GM21515 (cell line): ENCODE data around the gene EIPR1.
"Not testable (repeated sequence)": the region's sequence is repeated elsewhere in the genome, so short reads cannot be mapped to it uniquely, and the experiment has no call there.

ENCODE experiments used
- ATAC-seq: cut with Tn5 transposase; IDR thresholded peaks from one replicate; pipeline ENCODE4 v1.9.1; 2021; ENCODE audit not compliant: unreplicated experiment

Gene EIPR1

DNA sequence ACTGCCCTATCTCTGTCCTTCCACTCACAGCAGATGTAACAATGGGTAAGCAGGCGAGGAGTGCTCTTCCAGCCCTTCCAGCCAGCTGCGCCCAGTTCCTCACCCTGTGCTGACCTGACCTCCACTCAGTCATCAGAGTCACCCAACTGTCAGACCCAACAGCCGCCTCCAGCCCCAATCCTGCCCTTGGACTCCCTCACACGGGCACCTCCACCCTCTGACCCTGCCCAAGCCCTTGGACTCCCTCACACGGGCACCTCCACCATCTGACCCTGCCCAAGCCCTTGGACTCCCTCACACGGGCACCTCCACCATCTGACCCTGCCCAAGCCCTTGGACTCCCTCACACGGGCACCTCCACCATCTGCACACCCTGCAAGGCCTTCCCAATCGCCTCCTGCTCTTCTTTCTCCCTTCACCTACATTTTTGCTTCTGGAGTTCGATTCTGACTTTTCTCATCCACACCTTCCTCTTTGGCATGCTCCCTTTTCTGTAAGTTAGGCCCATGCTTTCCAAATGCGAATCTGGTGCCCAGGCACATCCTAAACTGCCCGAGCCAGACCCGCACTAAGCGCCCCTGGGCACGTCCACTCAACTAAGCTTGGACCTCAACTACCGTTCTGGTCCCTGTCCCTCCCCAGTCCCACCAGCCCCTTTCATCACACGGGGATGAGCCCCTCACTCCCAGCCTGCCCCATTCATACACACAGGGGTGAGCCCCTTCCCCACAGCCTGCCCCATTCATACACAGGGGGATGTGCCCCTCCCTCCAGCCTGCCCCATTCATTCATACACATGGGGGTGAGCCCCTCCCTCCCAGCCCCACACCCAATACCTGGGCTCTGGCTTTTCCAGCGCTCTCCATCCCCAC, 15.9 kb downstream of the EIPR1 start:
- no peak for ATAC-seq

DNA sequence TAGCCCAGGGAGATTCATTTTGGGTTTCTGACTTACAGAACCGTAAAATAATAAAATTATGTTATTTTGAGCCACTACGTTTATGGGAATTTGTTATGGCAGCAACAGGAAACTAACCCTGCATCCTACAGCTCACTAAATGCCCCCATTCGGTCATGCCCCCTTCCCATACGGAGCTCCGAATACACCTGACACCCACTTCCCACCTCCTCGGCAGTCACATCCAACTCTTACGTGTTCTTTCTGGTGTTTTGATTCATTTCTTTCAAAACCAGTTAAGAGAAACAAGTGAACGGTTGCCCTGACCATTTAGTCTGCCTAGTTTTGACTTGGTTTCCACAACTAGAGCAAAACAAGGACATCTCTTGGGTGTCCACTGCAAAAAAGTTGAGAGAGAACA, 19.7 kb downstream of the EIPR1 start:
- ATAC-seq: no peak

DNA sequence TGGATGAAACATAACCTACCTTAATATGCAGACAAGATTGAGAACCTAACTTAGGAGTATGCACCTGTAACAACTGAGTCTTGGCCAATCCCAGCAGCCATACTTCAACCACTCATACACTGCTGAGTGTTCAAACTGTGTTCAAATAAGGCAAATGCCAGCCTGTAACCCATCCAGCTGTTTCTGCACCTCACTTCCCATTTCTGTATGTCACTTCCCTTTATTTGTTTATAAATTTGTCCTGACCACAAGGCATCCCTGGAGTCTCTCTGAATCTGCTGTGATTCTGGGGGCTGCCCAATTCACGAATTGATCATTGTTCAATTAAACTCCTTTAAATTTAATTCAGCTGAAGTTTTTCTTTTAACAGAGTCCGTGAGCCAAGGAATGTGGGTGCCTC, 20.2 kb downstream of the EIPR1 start:
- not testable (repeated sequence) for ATAC-seq

DNA sequence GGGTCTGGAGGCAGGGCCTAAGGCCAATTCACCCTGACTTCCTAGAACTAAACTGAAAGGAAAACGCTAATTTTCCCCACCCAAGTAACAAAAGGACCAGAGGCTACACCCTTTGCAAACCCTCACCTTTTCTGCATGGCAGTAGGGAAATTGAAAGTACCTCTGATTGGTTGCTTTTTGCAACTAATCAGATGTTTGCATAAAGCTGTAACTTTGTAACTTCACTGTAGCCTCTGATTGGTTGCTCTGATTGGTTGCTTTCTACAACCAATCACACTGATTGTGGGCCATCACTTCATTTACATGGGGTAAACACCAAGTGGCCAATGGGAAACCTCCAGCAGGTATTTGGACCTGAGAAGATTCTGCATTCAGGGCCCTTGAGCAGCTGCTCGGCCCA, 20.8 kb downstream of the EIPR1 start:
- ATAC-seq: no peak

DNA sequence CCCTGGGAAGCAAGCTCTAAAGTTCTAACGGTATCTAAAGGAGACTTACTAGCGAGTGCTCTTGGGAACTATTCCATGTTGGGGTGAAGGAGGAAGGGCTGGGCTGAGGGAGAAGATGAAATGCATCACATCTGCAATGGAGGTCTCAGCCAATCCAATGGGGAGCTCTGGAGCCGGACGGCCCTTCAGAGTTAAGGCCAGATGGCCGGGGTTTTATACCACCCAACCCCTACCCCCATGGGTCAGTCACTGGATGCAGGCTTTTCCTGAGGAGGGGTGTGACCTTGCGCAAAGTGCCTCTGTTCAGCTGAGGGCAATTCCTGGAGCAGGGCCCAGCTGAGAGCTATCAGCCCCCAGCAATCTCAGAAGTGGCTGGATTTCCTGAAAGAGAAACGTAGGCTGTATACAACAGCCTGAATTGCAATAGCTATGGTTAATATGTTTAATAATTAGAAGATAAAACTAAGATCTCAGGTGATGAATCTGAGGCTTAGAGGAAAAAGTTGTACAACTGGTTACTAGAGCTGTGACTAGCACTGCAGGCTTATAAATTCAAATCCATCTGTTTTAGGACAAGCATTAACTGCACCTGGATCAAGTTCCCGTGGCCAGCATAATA, 21.6 kb downstream of the EIPR1 start:
- no peak for ATAC-seq

DNA sequence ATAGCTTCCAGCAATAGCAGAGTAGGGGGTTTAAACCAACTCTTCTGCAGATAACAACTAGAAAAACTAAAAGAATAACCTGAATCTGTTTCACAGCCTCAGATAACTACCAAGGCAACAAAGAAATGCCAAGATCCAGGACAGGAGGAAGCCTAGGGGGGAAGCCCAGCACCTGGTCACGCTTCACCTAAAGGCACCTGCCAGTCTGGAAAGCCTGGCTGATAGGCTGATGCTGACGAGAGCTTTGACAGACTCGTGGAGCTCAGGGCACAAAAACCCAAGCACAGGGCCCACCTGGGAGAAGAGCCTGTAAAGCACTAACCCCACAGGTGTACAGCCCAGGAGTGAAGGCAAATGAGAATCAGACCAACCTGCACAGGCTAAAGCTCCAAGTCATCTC, 22.6 kb downstream of the EIPR1 start:
- ATAC-seq: no peak

DNA sequence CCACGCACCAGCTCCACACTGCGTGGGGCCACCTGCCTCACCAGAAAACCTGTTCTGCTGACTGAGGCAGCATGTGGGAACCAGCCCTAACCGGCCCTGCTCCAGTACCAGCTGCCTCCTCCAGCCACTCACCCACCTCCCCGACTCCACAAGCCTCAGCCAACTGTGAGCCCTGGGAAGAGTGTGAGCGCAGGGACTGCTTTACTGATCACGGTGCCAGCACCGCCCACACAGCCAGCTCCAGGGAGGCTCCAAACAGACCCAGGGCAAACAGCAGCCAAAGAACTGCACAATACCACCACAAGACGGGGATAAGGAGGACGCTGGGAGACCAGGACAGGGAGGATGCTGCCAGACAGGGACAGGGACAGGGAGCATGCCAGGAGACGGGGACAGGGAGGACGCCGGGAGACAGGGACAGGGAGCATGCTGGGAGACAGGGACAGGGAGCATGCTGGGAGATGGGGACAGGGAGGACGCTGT, 28.4 kb downstream of the EIPR1 start:
- ATAC-seq: no peak

DNA sequence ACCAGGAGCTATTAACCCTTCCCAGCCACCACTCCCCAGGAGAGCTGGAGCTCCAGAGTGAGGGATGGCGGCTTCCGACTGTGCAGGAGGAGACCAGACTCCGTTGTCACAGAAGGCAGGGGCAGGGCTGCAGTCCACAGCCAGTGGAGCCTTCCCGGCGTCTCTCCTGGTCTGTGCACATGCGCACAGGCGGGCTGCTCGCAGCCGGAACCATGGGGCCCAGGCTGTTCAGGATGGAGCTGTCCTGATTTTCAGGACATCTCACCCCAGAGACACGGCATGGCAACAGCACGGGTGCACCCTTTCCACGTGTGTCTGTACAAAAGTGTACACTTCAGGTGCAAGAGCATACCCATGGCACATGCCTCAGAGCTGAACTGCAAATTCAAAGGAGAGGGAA, 28.9 kb downstream of the EIPR1 start:
- no peak for ATAC-seq

DNA sequence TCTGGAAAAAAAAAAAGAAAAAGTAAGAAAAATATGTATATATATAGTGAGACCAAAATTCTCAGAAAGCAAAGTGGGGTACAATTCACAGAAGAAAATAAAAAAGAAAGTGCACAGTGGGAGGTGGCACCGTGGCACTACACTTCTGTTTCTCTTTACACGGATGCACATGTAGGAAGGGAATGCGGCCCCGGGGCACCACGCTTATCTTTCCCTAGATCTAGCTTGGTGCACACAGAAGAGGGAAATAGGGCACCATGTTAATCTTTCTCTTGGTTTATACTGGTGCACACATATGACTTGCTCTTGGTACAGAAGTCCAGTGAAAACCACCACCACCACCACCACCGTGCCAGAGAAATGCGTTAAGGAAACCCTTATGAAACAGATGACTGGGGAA, 32.0 kb downstream of the EIPR1 start:
- ATAC-seq: no peak

DNA sequence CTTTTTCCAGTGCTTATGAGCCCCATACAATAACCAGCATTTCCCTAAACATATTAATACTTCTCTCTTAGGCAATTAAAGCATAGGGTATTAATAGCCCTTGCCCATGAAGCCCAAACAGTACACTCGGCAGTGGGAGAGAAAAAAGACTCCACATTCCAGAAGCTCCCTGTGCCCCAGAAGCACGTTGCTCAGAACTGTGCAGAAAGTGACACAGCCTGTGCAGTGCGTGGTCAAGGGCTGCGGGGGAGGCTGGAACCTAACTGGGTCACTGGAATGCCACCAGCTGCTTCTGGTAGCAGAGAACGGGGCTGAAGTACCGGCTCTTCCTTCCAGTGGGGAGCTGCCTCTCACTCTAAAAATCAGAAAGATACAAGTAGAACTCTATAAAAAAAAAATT, 32.7 kb downstream of the EIPR1 start:
- no peak for ATAC-seq

DNA sequence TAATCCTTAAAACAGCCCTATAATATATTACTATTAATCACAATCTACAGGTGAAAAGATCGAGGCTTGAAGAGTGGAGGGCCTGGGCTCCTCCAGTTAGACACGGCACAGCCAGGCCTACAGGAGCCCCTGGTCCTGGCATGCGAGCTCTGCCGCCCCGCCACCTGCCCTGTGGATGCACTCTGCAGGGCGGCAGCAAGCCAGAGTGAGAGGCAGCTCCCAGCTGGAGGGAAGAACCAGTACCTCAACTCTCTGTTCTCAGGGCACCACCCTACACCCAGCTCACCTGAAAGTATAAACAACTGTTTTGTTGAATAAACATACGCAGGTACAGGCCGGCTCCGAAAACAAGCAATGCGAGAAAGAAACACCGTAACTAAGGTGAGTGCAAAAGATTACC, 34.6 kb downstream of the EIPR1 start:
- ATAC-seq: no peak

DNA sequence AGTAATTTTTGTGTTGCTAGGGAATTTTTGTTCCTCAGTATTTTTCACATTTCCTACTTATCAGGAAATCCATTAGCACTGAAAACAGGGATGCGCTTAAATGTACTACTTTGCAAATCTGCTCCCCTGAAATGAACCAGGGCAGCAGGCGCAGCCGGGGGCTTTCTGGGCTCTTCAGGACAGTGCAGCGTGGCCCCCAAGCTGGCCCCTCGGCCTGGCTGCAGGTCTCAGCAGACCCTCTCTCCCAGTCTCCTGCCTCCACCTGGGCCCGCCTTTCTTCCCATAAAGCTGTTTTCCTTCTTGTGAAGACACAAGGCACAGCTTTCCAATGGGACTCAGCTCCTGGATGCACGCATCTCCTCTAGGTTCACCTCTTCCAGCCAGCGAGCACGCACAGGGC, 35.3 kb downstream of the EIPR1 start:
- ATAC-seq: no peak

DNA sequence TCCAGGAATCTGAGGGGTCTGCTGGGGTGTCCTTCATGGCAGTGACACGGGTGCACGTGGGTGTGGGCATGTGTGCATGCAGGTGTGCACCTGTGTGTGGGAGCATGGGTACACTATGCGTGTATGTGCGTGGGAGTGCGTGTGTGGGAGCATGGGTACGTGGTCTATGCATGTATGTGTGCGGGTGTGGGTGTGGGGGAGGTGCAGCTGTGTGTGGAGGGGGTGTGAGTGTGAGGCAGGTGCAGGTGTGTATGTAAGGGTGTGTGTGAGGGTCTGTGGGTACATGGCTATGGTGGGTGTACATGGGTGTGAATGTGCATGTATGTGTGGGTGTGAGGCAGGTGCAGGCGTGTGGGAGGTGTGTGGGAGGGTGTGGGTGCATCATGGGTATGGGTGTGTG, 36.3 kb downstream of the EIPR1 start:
- ATAC-seq: no peak

DNA sequence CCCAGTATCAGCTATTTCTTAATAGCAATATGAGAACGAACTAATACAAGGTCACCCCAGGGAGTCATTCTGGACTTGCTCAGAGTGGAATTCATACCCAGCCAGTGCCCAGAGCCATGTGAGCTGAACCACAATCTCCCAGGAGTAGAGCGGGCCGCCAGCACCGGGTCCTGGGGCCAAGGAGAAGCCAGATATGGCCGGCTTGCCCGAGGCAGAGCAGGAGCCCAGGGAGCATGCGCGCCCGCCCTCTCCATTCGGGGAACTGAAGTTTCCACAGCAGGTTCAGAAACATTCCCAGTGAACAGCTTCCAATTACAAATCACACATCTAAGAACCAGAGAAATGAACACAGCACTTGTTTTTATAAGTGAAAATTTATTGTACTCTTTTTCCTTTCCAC, 37.5 kb downstream of the EIPR1 start:
- no peak for ATAC-seq

DNA sequence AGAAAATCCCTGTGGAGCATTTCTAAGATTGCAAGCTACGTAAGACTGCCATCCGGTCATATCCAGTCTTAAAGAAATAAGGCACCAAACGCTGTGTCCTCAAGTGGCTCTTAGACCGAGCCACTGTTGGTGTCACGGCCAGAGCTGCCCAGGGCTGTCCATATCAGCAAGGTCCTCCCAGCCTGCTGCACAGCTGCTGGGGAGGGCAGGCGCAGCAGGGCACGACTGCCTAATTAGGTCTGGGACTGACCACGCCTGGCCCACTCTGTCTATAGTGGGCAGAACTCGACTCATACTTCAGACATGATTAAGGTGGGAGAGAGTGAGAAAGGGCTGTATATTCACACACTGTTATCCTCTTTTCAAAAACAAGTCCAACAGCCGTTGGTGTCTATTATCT, 39.3 kb downstream of the EIPR1 start:
- ATAC-seq: no peak

DNA sequence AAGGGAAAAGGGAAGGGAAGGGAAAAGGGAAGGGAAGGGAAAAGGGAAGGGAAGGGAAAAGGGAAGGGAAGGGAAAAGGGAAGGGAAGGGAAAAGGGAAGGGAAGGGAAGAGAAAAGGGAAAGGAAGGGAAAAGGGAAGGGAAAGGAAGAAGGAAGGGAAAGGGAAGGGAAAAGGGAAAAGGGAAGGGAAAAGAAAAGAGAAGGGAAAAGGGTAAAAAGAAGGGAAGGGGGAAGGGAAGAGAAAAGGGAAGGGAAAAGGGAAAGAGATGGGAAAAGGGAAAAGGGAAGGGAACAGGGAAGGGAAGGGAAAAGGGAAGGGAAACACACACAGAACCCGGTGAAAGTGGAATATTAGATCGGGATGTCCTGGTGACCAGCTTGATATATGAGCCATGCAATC, 40.8 kb downstream of the EIPR1 start:
- ATAC-seq: no peak

DNA sequence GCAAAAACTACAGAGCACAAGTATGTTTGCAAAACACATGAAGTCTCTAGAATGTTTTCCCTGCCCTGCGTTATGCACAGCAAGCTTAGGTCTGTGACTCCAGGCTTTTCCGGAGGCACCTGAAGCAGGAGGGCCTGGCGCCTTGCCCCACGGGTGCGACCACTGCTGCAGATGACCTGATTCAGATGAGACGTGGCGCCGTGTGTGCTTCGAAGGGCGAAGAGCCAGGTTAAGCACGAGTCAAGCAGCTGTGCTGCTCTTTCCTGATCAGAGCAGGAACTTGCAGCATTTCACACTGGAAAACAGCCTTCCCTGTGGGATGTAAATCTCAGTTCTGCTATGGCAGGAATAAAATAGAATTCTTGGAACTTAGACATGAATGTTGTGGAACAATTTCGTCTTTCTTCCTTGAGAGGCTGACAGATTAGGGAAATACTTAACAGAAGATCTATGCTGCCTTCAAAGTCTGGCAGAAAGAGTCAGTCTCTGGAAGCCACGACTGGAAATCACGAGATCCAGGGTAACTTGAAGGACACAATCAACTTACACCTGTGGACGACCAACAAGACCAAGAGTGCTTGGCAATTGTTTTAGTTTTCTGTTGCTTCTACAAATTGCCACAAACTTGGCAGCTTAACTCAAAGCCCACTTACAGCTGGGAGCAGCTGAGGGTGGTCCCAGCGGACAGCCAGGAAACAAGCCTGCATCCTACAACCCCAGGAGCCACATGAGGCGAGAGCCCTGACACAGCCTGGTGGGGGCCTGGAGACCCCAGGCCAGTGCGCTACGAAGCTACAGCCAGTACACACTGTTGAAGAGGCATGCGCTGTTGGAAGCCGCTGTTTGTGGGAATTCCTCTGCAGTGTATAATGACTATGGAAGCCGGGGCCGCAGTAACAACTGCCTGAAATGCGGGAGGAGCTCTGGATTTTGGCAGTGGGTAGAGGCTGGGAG, 42.9 kb downstream of the EIPR1 start:
- no peak for ATAC-seq

DNA sequence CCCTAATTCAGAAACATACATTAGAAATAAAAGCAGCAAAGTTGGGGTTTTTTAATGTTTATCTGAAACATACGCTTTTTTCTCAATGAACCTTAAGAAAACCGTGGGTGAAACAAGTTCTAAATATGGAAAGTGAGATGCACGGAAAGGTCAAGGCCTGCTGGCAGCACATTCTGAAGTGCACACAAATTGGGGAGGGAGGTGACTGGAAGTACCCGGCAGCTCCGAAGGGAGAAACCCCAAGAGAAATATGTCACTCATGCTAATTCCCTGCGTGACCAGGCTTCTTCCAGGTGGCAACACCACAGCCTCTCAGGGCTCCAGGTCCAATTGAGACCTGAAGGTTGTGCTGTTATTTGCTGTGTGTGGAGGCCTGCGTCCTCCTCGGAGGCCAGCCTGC, 45.5 kb downstream of the EIPR1 start:
- no peak for ATAC-seq

DNA sequence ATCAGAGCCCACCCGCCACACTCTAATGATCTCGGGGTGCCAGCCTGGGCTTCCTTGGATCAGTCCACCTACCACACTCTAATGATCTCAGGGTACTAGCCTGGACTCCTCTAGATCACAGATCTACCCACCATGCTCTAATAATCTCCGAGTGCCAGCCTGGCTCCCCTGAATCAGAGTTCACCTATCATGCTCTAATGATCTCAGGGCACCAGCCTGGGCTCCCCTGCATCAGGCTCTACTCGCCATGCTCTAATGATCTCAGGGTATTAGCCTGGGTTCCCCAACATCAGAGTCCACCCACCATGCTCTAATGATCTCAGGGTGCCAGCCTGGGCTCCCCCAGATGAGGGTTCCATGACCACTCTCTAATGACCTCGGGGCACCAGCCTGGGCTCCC, 48.1 kb downstream of the EIPR1 start:
- ATAC-seq: no peak

DNA sequence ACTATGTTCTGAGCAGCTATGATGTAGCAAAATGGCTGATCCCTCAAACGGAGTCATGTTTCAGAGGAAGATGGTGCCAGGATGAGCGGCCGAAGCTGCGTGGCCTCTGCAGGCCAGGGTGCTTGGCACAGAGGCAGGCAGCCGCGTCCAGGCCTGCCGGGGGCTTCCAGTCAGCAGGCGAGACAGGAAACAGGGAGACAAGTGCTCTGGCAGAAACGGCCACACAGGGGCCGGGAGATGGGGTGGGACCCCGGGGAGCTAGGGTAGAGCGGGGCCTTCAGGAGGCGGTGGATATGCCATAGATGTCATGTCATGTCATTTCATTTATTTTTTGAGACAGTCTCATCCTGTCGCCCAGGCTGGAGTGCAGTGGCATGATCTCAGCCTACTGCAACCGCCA, 50.7 kb downstream of the EIPR1 start:
- ATAC-seq: no peak

DNA sequence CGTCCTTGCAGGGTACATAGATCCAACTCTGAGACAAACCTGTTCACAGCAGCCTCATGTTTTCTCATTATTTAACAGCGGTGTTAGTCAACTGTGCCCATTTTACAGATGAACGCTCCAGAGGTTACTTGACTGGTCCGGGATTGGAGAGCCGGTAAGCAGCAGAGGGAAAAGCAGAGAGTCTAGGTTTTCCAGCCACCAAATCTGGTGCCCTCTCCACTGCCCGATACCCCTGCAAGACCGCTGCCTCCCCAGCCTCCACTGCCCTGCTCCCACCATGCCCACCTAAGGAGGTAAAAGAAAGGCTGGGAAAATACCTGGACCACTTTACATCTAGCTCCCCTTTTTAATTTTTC, 51.5 kb downstream of the EIPR1 start:
- no peak for ATAC-seq
